ENCODE measurements around the gene CHST11. TPM values are rescaled to one million over a fixed set of nuclear protein-coding genes. Genes with fewer than 3 reads are reported as not detected.

CHST11 gene
- total and polyA plus RNA-seq, 9 of the 15 experiments (the other 6 are each of a cell fraction or from before 2014, with no cell fraction given), result 2.3 to 38.7 (median 15.0) TPM

- TF ChIP-seq AFF4 (CRISPR knock-in tag; IDR thresholded peaks at IDR 0.05) (no peak), SMC3 (conservative IDR thresholded peaks at IDR 0.05; ENCODE audit: insufficient read depth, low read depth, low read length) (no peak), ZNF76 (CRISPR knock-in tag; IDR thresholded peaks at IDR 0.05; ENCODE audit: borderline replicate concordance) (0 out of 2 replicates have a peak, but pooled peaks have one; percentile 59), ZNF274 (IDR thresholded peaks at IDR 0.05; ENCODE audit: borderline replicate concordance, low read depth, low read length) (peak; percentile 70; the same call in 1 of the 2 replicates), HNRNPLL (IDR thresholded peaks at IDR 0.05; ENCODE audit: low read depth, low read length, poor library complexity, severe bottlenecking) (no peak), ZNF140 (CRISPR knock-in tag; IDR thresholded peaks at IDR 0.05) (no peak), BACH1 (tag; IDR thresholded peaks at IDR 0.05) (no peak), NCOA1 (IDR thresholded peaks at IDR 0.05; ENCODE audit: low read depth) (peak; percentile 88), TOE1 (IDR thresholded peaks at IDR 0.05; ENCODE audit: borderline replicate concordance) (no peak), TOE1 (CRISPR knock-in tag; IDR thresholded peaks at IDR 0.05; ENCODE audit: borderline replicate concordance, low read depth) (no peak), GTF2A2 (tag; IDR thresholded peaks at IDR 0.05) (no peak), SP1 (CRISPR knock-in tag; IDR thresholded peaks at IDR 0.05) (no peak), ZNF668 (CRISPR knock-in tag; IDR thresholded peaks at IDR 0.05) (peak; percentile 74; the same call in 1 of the 2 replicates), CHCHD3 (CRISPR knock-in tag; IDR thresholded peaks at IDR 0.05) (no peak), SMAD4 (CRISPR knock-in tag; conservative IDR thresholded peaks at IDR 0.05) (peak; percentile 93), EZH2 (IDR thresholded peaks at IDR 0.05; ENCODE audit: borderline replicate concordance, low read depth, low read length) (no peak), COPS2 (conservative IDR thresholded peaks at IDR 0.05) (no peak), PYGO2 (tag; IDR thresholded peaks at IDR 0.05) (0 out of 2 replicates have a peak, but pooled peaks have one; percentile 52), ZNF121 (CRISPR knock-in tag; conservative IDR thresholded peaks at IDR 0.05) (no peak), ZNF507 (tag; conservative IDR thresholded peaks at IDR 0.05) (no peak), MEIS2 (IDR thresholded peaks at IDR 0.05; ENCODE audit: partially characterized antibody) (peak; percentile 30), ZKSCAN1 (IDR thresholded peaks at IDR 0.05; ENCODE audit: low read depth, low read length) (peak; percentile 90), CAMTA2 (CRISPR knock-in tag; conservative IDR thresholded peaks at IDR 0.05) (no peak), ZNF395 (CRISPR knock-in tag; IDR thresholded peaks at IDR 0.05) (peak; percentile 85), GATAD2A (IDR thresholded peaks at IDR 0.05) (peak; percentile 89)
These were observed 10.6 kb downstream of the CHST11 start (continued) for GRCh38 chr12:104467346-104467837.
